G401.6 (cell line): Measurements from ENCODE around the gene SLC6A9.

Experiments used
- FAIRE-seq: peaks from 2 replicates; lab custom pipeline; 2012; peaks lifted over from hg19 to GRCh38; lab: Jason Lieb, UNC

SLC6A9 gene

DNA sequence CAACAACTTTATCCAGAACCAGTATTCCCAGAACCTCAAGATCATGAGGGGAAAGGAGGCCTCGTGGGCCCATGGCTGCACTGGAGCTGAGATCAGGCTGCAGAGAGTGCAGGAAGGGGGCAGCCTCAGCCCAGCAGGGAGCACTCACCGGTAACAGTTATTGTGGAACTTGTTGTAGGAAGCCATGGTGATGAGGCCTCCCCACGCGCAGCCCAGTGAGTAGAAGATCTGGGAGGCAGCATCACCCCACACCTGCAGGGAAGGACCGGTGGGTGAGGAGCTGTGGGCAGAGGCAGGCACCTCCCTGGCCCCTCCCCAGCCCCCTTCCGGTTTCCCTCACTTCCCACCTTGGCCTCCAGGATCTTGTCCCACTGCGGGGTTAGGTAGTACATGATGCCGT lies 29.1 kb downstream of the SLC6A9 start:
- FAIRE-seq = no peak

DNA sequence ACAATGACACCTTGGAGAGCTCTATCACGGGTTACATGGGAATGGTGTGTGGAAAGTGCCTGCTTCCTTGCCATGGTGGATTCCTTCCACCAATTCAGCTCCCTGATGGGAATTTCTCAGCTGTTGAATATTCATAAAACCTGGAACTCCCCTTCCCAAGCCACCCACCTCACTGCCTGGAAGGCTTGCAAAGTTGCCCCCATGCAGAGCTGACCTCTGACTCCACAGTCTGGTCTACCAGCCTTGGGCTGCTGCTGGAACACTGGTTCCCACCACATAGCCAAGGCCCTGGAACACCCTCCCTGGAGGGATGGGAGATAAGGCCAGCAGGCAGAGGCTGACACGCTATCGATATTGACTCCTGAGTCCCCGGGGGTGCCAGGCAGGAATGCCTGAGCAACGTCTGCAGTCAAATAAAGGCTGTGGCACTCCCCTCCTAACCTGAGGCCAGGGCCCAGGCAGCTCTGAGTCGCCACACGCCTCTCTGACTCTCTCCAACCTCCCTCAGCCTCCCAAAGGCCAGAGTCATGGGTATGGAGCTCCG lies 31.1 kb downstream of the SLC6A9 start:
- no peak for FAIRE-seq

DNA sequence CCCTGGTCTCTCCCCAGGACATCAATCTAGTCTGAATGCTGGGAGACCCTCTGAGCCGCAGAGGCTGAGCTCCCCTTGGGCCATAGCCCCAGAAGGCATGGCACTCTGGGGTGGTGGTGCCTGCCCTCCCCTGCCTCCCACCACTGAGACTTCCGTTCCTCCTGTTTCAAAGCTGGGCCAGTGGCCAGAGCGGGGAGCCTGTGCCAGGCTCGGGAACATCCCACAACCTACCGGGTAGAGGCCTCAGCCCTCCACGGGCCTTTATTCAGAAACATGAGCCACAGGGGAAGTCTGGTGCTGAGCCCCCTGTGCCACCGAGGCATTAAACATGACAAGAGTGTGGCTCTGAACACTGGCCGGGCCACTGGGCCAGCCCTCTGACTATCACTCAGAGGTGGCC lies 31.8 kb downstream of the SLC6A9 start:
- no peak for FAIRE-seq

- no peak for FAIRE-seq
Measured at GRCh38 chr1:43998000-43998378, 33.3 kb downstream of the SLC6A9 start.

DNA sequence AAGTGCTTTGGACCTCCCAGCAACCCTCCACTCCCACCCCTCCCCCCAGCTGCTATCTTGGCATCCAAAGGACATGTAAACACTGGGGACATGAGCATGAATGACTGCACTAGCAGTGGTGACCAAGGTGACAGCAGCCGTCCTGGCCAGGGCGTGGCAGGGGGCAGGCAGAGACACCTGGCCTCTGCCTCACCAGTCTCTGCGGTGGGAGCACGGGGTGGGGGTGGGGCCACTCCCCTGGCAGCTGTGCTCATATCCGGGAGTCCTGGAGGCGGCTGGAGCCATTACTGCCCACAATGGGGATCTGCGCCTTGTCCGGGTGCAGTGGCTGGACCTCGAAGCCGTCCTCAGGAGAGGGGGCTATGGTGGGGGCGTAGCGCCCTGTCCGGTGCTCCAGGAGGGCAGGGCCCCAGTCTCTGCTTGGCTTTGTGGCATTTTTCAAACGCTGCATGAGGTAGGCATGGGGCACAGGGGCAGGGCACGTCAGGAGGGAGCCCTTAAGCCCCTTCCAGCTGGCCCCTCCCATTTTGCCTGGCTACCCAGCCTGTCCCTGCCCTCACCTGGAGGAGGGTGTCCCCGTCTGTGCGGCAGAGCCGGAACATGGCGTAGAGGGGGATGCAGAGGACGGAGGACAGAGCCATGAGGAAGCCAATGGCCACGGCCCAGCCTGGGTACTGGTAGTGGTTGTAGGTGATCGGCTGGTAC lies 33.8 kb downstream of the SLC6A9 start:
- FAIRE-seq = no peak

GRCh38 chr1:43996733-43997115 lies 34.5 kb downstream of the SLC6A9 start:
- FAIRE-seq = no peak

GRCh38 chr1:43995984-43996732 lies 35.1 kb downstream of the SLC6A9 start:
- no peak for FAIRE-seq

DNA sequence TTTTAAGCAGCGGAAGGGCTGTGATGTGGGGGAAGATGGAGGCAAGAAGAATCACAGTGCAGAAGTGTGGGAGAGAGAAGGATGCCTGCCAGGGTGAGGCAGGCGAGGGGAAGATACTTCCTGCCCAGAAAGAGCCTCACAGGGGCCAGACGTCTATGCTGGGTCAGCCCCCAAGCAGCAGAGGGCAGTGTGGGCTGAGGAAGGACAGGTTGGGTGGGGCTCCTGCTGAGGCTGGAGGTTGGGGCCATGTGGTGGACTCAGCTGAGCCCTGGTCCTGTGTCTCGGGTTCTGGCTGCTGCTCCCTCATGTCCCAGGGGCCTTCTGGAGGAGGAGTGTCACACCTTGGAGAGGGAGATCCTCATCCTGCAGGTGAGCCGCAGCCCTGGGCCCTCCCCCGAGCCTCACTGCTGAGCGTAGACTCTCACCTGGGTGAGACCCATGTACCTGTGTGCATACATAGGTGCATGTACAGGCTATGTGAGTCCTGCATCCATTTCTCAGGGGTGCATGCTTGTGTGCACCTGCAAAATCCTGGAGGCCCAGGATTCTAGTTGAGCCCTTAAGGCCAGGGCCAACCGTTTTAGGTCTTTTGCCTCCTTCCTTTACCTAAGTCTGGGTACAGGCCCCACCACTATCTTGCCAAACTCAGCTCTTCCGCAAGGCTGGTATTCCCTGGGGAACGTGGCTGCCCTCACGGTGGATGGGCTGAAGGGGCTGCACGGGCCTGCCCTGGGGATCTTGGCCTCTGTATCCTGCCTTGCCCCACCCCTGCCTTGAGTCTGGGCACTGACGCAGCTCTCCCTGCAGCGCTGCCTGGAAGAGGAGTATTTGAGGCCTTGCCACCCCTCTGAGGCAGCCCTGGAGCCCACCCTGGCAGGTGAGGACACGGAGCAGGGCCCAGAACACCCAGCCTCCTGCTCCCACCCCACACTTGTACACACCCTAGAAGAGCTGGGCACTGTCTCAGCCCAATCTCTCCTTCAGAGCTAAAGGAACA lies 36.2 kb downstream of the SLC6A9 start:
- no peak for FAIRE-seq

GRCh38 chr1:43994071-43994470 lies 37.2 kb downstream of the SLC6A9 start:
- FAIRE-seq = no peak

DNA sequence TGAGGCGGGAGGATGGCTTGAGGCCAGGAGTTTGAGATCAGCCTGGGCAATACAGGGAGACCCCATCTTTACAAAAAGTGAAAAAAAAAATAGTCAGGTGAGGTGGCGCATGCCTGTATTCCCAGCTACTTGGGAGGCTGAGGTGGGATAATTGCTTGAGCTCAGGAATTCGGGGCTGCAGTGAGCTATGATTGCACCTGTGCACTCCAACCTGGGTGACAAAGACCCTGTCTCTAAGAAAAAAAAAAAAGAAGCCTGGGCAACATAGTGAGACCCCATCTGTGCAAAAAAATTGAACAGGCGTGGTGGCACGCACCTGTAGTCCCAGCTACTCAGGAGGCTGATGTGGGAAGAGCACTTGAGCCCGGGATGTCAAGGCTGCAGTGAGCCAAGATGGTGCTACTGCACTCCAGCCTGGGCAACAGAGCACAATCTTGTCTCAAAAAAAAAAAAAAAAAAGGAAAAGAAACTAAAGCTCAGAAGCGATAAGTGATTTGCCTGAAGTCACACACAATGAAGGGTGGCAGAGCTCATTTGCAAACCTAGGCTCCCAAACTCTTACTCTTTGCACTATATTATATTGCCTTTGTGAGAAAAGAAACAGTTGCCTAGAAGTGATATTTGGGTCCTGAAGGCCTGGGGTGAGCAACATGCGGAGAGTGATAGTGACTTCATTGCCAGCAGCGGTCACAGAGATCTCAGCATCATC lies 37.9 kb downstream of the SLC6A9 start:
- FAIRE-seq = no peak

DNA sequence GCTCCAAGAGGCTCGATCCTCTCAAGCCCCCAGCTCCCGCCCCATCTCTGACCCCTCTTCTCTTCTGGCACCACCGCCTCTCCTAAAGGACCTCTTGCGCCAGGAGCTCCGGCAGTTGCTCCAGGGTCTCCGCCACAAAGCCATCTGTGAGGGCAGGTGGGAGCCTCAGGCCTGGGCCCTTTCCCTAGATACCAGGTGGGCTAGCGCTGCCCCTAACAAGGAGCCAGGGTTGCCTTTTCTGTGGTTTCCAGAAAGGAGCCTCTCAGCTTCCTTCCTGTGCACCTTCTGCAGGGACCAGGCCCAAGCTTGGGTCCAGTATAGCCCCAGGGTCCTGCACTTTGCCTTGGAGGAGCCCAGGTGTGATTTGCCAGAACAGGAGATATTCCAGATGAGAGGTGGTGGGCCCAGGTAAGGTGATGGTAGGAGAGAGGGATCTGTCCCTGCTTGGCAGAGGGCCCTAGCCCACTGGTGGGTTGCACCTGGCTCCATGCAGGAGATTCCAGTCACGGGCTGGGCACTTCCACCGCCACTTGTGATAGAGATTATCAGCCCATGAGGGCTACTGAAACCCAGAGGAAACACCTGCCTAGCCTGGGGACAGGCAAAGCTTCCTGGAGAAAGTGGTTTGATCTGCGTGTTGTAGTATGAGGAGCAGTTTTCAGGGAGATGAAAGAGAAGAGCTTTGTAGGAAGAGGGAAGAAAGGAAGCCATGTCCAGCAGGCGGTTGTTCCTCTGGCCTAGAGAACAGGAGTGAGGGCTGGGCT lies 38.8 kb downstream of the SLC6A9 start:
- FAIRE-seq = no peak

- peak; percentile 71 for FAIRE-seq
Measured at GRCh38 chr1:43991476-43992231, 39.6 kb downstream of the SLC6A9 start, which contains the start of gene CCDC24. Gene CCDC24, plus strand, starts transcription at chr1:43991599. Its CDS starts 280 bp downstream, at chr1:43991879.

DNA sequence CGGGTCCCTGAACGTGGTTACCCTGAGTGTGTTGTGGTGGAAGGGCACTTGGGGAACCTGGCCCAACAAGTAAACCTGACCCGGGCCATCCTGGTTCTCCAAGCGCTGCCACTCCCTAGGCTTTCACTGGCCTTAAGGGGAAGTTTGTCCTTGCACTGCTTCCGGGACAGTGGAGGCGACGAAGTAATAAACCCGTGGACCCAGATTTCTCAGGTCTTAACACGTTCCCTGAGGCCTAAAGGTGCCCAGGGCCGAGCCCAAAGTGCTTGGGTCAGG lies 40.1 kb downstream of the SLC6A9 start:
- no peak for FAIRE-seq

GRCh38 chr1:43990271-43991199 lies 40.7 kb downstream of the SLC6A9 start:
- FAIRE-seq = no peak

GRCh38 chr1:43987159-43987902 lies 43.9 kb downstream of the SLC6A9 start:
- FAIRE-seq = no peak

DNA sequence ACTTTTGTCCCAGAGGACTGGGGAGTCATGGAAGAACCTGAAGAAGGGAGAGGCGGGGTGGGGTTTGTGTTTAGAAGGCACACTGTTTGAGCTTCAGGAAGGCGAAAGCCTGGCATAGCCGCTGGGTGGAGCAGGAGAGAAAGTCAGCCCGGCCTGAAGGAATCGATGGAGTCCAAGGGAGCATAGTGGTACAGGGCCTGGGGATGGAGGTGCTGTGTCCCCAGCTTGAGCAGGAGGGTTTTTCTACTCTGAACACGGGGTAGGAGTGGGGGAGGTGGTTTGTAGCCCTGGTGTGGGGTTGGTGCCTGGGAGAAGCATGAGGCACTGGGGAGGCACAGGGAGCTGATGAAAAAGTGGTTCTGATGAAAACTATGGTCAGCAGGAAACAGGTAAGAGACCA lies 44.5 kb downstream of the SLC6A9 start:
- peak; percentile 45 for FAIRE-seq

DNA sequence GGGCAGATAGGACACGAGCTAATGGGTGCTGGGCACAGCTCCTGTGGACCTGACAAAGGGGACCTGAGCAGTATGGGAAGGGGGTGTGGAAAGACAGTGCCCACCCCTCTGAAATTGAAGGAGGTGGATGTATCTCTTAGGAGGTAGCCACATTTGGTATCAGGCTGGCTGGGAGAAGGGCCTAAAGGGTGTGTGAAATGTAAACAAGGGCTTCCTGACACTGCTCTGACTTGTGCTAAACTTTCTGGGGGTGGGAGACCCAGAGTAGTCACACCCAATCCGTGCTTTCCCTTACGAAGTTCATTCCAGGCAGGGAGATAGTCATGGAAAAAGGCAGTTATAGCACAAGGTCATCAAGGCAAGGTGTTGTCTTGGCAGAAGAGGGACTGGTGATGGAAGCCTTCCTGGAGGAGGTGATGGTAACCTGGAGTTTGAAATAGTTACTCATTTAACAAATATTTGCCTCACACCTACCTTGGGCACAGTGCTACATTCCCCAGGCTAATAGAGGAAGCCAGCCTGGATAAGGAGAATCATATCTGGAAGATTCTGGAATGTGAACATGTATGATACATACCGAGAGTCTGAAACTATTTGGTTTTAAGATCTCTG lies 45.2 kb downstream of the SLC6A9 start:
- no peak for FAIRE-seq

DNA sequence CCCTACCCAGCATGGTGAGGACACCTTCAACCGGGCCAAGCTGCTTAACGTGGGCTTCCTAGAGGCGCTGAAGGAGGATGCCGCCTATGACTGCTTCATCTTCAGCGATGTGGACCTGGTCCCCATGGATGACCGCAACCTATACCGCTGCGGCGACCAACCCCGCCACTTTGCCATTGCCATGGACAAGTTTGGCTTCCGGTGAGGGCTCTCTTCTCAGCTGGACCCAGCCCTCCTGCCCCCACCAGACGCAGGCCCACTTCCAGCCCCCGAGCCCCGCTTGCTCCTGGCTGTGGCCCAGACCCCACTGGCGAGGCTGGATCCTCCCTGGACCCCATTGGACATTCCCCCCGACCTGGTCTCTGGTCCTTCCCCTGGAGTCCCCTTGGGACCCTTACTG lies 46.4 kb downstream of the SLC6A9 start:
- FAIRE-seq = no peak
